SH-SY5Y (cell line): Measurements from ENCODE around the gene TOR1B.

Source experiments
- GATA2 ChIP-seq: IDR thresholded peaks from 2 replicates; pipeline ENCODE4 v1.6.1; 2011; ENCODE audit warnings: mild to moderate bottlenecking, low read depth, low read length
- GATA3 ChIP-seq: IDR thresholded peaks from 2 replicates; pipeline ENCODE4 v1.6.1; 2011; ENCODE audit warnings: low read depth, mild to moderate bottlenecking, low read length, moderate library complexity

DNA sequence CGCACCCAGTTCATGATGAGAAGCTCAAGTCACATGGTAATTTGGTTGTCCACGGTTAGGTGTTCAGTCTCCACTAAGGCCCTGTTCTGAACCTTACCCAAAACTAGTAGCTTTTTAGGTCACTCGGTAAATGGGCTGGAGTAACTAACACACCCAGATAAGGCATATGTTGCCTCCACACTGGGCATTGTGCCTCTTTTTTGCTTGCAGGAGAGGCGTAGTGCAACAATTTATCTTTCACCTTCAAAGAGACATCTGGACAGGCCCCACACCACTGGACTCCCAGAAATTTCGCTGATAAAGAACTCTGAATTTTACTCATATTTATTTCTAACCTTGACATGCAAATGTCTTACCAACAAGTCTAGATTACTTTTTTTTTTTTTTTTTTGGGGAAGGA is 33.3 kb upstream of the TOR1B start:
- no peak for TF ChIP-seq GATA2
- no peak for TF ChIP-seq GATA3
